Spleen (tissue), 7 donors: ENCODE measurements around the gene TRMT44.
"Not testable (repeated sequence)": the region's sequence is repeated elsewhere in the genome, so short reads cannot be mapped to it uniquely, and the experiment has no call there.

Experiments
- POLR2A ChIP-seq, 3 donors: fragments of 450-650 bp; IDR thresholded peaks; one replicate each; pipeline ENCODE4 v1.5.1; 2017; ENCODE audit warnings: antibody characterized with exemption in 3 of 3, mild to moderate bottlenecking in 1 of 3
- TF ChIP-seq, protein P1 (sequence below), 11 experiments: fragments of 200-600 bp in 7 of 11; fragments of 450-650 bp in 4 of 11; sonication (generic) in 4 of 11; IDR thresholded peaks in 8 of 11; conservative IDR thresholded peaks in 3 of 11; 1 replicate in 7 of 11; 2 replicates in 4 of 11; pipeline versions ENCODE4 v1.4.0 to v1.8.0; 2016 to 2021; ENCODE audit warnings: antibody characterized with exemption in 11 of 11, inconsistent platforms in 4 of 11, mild to moderate bottlenecking in 1 of 11
- donor health status: DM: no; HTN: no; CAD: no; lungs with moderate emphysema.
- donor health status: DM: no; HTN: no; CAD: no.
- donor health status: DM: no; HTN: no; CAD: no.

- TF ChIP-seq POLR2A (IDR thresholded peaks at IDR 0.05): not testable (repeated sequence)
- TF ChIP-seq, protein P1, sequence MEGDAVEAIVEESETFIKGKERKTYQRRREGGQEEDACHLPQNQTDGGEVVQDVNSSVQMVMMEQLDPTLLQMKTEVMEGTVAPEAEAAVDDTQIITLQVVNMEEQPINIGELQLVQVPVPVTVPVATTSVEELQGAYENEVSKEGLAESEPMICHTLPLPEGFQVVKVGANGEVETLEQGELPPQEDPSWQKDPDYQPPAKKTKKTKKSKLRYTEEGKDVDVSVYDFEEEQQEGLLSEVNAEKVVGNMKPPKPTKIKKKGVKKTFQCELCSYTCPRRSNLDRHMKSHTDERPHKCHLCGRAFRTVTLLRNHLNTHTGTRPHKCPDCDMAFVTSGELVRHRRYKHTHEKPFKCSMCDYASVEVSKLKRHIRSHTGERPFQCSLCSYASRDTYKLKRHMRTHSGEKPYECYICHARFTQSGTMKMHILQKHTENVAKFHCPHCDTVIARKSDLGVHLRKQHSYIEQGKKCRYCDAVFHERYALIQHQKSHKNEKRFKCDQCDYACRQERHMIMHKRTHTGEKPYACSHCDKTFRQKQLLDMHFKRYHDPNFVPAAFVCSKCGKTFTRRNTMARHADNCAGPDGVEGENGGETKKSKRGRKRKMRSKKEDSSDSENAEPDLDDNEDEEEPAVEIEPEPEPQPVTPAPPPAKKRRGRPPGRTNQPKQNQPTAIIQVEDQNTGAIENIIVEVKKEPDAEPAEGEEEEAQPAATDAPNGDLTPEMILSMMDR (IDR thresholded peaks at IDR 0.05 in 8 of 11, conservative IDR thresholded peaks at IDR 0.05 in 3 of 11): not testable (repeated sequence)
These were observed 20.4 kb upstream of the TRMT44 start for GRCh38 chr4:8420151-8420550.
